CMK (cell line): ENCODE data around the gene CYTH2.
A peak's percentile ranks its signal among the peaks of the same experiment; 100 is the strongest.
"Not testable (repeated sequence)": the region's sequence is repeated elsewhere in the genome, so short reads cannot be mapped to it uniquely, and the experiment has no call there.

ENCODE experiments used
- DNase-seq: peaks from one replicate; pipeline ENCODE4 v3.0.0-alpha.2; 2010; ENCODE audit warnings: low read depth

Gene CYTH2

DNA sequence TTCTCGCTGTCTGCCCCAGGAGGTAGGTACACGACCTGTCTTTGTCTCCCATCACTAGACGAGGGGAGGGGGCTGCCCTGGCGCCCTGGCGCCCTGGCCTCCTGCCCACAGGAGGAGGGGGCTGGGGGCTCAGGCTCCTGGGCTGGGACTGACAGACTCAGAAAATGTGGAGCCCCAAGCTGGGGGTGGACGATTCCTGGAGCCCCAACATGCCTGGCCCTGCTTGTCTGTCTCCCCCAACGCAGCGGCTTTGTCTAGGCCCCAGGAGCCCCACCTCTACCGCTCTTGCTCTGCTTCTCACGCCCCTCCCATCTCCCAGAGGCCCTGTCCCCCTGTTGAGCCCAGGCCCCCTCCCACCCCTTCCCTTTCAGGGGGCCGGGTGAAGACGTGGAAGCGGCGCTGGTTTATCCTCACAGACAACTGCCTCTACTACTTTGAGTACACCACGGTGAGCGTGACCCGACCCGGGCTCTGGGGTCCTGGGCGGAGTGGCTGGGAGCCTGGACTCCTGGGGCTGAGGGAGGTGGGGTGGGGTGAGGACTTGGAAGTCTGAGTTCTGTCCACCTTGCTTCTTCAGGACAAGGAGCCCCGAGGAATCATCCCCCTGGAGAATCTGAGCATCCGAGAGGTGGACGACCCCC is 8.6 kb downstream of the CYTH2 start:
- DNase-seq = no peak

DNA sequence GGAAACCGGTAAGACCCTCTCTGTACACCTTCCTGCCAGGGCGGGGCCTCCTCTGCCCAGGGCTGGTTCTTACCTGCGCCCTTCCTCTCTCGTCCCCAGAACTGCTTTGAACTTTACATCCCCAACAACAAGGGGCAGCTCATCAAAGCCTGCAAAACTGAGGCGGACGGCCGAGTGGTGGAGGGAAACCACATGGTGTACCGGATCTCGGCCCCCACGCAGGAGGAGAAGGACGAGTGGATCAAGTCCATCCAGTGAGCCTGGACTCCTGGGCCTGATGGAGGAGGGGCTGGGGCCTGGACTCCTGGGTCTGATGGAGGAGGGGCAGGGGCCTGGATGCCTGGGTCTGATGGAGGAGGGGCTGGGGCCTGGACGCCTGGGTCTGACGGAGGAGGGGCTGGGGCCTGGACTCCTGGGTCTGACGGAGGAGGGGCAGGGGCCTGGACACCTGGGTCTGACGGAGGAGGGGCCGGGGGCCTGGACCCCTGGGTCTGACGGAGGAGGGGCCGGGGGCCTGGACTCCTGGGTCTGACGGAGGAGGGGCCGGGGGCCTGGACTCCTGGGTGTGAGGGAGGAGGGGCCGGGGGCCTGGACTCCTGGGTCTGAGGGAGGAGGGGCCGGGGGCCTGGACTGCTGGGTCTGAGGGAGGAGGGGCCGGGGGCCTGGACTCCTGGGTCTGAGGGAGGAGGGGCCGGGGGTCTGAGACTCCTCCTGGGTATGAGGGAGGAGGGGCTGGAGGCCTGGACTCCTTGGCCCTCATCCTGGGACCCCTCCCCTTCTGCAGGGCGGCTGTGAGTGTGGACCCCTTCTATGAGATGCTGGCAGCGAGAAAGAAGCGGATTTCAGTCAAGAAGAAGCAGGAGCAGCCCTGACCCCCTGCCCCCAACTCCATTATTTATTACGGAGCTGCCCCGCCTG is 9.4 kb downstream of the CYTH2 start:
- DNase-seq = no peak

DNA sequence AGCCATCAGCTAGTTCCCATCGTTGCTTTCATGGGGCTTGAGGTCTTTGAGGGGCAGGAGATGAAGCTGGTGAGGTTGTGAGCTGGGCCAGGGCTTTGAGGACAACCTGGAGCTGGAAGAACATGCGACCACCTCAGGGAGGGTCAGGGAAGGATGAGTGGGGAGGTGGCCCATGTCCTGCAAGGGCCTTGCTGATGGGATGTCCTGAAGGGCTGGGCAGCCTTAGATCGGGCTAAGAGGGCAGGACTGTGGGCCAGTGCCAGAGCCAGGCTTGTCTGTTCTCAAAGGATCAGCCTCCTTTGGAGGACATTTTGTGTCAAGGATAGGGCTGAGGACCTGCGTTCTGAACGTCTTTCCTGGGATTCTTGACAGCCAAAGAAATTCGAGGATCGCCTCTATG is 10.5 kb downstream of the CYTH2 start:
- no peak for DNase-seq

DNA sequence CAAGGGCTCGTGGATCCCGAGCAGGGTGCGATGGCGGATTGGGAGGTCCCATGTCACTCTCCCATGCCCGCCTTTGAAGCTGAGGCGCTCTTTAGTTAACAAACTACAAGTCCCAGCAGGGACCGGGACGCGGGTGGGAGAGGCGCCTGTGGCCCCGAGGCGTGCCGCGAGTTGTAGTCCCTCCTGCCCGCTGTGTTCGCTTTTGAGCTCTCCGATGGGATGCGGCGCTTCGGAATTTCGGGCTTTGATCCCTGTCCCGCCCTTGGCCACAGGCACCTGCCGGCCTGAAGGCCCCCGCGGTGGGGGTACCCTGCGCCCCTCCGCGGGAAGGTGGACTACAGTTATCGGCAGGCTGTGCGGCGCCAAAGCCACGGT is 11.0 kb downstream of the CYTH2 start:
- DNase-seq = no peak

DNA sequence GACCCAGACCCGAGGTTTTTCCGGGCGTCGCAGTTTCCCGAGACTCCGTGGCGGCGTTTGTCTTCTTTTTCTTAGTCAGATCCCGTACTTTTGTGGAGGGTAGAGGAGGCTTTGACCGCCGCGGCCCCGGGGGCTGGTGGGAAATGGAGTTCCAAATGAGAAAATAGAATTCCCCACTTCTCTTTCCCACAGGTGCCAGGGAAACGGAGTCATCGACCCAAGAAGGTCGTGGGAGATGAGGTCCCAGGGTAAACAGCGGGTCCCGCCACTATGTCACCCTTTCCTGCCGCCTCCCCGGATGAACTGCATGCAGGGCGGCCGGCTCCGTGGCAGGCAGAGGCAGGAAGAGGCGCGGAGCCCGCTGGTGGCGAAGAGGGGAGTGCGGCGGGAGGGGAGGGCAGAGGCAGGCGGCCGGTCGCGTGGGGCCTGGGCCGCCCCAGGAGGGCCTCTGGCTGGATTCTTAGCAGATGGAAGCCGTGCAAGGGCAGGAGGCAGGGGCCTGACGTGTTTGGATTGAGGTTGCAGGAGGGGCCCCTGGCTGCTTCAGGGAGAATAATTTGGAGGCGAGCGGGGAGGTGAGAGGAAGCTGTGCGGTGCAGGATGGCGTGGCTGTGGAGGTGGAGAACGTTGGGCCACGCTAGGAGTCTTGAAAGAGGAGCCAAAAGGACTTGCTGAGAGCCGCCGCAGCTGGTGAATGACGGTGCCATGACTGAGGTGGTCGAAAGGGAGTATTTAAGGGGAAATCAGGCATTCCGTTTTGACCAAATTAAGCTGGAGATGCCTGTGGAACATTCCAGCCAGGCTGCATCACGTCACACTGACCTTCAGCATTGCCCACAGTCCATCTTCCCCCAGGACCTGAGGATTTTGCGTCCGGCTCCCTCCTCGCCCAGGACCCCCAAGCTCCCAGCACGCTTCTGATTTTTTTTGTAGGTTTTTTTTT is 11.7 kb downstream of the CYTH2 start:
- DNase-seq = no peak

DNA sequence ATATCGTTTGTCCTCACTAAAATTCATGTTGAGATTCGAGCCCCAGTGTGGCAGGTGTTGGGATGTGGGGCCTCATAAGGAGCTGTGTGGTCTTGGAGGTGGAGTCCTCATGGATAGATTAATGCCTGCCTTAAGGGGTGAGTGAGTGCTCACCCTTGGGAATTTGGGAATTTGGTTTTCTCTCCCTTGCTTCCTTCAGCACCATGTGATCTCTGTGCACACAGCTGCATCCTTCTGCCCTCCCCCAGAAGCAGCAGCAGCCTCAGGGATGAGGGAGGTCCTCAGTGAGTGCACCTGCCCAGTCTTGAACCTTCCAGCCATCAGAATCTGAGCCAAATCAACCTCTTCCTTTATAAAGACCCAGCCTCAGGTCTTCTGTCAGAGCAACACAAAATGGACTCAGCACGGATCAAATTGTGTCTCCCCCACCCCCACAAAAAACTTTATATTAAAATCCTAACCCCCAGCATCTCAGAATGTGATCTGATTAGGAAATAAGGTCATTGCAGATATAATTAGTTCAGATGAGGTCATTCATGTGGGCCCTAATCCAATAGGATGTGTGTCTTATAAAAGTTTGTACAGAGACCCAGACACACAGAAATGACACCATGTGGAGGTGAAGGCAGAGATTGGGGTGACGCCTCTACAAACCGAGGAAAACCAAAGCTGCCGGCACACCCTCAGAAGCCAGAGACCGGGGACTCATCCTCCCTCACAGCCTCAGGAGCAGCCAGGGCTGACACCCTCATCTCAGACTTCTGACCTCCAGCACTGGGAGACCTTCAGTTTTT is 12.9 kb downstream of the CYTH2 start:
- DNase-seq = no peak

DNA sequence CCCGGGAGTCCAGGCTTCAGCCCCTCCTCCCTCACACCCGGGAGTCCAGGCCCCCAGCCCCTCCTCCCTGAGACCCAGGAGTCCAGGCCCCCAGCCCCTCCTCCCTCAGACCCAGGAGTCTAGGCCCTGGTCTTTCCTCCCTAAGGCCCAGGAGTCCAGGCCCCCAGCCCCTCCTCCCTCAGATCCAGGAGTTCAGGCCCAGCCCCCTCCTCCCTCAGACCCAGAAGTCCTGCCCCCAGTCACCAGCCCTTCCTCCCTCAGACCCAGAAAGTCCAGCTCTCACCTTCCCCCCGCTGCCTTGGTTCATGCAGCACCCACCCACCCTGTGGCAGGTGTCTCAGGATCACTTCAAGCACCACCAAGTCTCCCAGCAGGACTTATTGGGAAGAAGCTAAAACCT is 14.1 kb downstream of the CYTH2 start:
- DNase-seq = no peak

DNA sequence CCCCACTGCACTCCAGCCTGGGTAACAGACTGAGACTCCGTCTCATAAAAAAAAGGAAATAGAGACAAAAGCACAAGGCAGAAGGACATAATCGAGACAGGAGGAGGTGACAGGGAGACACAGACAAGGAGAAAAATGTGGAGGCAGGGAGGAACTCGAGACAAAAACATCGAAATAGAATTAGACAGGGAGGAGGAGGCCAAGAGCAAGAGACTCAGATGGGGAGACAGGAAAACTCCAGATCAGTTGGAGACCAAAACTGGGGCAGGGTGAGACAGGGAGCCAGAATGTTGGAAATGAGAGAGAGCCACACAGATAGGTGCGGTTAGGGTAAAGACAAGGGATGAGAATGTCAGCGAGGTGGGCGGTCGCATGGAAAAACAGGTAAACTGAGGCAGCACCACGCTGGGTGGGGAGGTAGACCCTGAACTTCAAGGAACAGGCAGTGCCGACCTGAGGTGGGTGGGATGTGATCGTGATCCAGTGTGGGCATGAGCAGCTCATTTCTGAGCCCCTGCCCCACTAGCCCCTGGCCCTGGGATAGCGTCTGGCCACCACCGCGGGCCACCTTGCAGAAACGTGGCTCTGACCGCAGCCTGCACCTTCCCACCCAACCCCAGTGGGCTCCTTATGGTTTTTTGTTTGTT is 15.2 kb downstream of the CYTH2 start:
- DNase-seq = no peak

DNA sequence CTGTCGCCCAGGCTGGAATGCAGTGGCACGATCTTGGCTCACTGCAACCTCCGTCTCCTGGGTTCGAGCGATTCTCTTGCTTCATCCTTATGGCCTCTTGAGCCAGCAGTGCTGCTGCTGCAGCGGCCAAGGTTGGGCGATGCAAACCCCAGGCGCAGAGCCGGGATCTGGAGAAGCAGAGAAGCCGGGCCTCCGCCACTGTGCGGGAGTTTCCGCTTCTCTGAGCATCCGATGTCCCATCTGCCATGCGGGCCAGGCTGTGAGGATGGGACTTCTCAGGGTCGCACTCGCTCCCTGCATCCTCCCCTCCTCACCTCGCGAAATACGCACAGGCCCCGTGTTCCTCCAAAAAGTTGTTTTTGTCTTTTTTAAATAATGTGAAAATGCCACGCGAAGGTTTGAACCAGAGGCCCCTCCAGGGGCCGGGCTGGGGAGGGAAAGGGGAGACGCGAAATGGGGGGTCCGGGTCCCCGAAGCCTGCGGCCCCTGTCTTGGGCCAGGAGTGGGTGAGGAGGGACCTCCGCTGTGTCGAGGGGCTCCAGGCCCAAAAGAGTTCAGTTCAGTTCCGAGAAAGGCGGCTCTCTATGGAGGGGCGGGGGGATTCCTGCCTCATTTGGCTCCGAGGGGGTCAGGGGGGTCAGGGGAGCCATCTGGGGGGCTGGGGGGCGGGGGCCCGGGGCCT is 15.9 kb downstream of the CYTH2 start:
- DNase-seq = no peak

DNA sequence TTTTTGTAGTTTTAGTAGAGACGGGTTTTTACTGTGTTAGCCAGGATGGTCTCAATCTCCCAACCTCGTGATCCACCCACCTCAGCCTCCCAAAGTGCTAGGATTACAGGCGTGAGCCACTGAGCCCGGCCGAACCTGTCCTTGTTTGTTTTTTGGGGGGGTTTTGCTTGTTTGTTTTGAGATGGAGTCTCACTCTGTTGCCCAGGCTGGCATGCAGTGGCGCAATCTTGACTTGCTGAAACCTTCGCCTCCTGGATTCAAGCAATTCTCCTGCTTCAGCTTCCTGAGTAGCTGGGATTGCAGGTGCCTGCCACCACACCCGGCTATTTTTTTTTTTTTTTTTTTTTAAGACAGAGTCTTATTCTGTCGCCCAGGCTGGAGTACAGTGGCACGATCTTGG is 17.5 kb downstream of the CYTH2 start:
- DNase-seq = not testable (repeated sequence)

DNA sequence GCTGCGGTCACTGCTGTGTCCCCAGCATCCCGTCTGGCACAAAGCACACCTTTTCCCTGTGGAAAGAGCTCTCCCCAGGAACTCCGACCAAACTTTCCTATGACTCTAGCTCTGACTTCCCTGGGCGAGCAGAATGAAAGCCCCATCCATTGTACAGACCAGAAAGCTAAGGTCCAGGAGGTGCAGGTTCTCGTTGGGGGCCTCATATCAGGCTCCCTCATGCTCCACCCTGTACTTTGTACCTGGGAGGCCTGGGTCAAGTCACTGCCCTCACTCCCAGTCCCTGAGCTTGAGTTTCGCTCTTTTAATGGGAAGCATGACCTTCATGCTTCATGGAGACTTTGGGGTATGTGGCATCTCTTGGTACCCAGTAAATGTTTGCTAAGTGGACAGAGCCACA is 18.4 kb downstream of the CYTH2 start:
- DNase-seq = no peak

DNA sequence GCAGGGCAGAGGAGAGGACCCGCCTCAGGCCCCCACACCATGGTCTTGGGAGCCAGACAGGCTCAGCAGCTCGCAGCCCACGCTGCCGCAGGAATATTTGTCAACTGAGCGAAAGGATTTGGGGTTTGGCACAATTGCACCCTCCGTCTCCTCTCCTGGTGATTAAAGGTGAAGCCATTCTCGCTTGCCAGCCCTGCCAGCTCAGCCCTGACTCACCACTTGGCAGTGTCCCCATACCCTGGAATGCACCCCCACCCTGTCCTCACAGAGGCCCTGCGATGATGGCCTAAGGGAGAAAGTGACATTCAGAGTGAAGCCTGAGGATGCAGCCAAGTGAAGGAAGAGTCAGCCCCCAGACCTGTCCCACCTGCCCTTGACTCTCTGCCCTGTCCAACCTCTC is 18.8 kb downstream of the CYTH2 start:
- DNase-seq = no peak

DNA sequence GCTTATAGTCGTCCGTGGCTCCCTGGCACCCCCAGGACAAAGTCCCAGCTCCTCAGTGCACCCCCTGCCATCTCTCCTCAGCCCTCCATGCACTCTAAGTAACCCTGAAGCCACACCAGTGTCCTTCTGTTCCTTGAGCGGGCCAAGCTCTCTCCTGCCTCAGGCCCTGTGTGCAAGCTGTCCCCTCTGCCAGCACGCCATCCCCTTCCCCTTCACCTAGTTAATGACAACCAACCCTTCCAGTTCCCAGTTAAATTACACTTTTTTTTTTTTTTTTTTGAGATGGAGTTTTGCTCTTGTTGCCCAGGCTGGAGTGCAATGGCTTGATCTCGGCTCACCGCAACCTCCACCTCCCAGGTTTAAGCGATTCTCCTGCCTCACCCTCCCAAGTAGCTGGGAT is 19.3 kb downstream of the CYTH2 start:
- not testable (repeated sequence) for DNase-seq

DNA sequence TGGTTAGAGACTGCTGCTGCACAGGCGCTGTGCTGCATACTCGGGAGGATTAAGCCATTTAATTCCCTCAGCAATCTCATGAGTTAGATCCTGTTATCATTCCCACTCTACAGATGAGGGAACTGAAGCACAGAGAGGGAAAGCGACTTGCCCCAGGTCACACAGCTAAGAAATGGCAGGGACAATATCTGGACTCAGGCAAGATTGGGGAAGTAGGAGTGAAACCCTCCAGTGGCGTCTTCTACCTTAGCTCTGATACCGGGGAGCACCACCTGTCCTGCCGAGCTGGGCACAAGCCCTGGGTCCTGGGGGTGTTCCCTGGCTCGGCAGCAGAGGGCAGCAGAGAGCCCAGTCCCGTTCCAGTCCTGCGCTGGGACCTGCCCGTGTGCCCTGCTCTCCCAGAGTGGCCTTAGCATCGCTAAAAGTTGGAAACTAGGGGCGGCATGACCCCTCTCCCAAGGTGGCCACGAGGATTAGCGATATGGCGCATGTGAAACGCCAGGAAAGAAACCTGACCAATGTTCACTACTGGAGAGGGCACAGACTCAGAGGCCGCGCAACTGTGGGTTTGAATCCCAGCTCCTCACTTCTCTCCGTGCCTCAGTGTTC is 20.5 kb downstream of the CYTH2 start:
- peak; percentile 49 for DNase-seq

DNA sequence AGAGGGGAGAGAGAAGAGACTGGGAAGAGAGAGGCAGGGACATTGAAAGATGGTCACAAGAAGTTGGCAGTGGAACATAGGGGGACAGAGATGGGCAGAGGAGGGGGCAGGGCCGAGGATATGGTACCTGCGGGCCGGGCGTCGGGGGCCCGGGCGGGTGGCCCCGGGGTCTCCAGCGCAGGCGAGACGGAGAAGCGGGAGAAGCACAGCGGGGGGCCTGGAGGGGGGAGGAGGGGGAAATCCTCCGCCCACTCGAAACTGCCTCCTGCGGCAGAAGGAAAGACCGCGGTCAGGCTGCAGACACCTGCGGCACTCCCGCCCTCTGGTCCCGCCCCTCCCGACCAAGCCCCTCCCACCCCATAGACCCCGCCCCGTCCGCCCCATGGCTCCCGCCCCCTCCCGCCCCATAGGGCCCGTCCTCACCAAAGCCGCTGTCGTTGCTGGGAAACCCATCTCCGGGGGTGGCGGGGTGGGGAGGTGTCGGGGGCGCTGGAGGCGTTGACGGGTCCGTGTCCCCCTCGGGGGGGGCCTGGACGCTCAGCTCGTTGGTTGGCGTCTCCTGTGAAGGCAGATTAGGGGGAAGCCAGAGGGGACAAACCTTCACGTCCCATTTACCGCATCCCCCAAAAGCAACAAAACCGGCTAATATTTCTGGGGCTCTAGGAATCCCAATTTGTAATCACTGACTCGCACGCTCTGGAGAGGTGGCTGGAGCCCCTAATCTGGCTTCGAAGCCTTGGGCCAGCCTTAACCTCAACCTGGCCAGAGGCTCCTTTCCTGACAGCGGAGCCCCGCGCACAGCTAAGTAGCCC is 22.0 kb downstream of the CYTH2 start:
- DNase-seq = peak; percentile 45

DNA sequence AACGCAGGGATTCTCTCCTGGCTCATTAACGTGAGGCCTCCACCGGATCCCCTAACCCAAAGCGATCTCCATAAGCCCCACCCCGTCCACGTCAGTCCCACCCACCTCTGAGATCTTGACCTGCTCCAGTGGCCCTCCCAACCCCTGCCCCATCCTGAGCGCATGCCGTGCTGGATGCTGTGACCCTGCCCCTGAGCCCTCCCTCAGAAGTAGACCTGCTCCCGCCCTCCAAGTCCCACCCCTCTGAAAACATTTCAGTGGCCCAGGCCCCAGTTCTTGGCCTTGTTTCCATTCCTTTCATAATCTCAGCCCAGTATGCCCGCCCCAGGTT is 22.6 kb downstream of the CYTH2 start:
- no peak for DNase-seq

DNA sequence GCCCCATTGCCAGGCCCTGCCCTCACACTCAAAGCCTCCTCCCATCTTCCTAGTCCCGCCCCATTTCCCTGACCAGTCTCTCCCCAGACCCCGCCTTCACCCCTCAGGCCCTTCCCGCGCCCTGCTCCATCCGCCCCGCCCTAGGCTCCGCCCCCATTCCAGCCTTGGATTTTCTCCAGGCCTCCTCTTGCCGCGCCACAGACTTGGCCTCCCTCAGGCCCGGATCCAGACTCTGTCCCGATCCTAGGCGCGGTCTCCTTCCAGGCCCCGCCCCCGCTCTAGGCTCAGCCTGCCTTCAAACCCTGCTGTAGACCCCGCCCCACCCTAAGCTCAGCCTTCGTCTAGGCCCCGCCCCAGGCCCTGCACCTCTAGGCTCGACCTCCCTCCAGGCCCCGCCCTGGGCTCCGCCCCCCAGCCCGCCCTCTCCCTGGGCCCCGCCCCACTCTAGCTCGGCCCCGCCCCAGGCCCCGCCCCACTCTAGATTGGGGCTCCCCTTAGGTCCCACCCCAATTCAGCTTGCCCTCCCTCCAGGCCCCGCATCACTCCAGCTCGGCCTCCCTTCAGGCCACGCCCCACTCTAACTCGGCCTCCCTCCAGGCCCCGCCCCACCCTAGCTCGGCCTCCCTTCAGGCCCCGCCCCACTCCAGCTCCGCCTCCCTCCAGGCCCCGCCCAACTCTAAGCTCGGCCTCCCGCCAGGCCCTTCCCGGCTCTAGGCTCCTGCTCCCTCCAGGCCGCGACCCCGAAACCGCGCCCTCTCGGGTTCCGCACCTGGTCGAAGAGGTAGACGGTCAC is 24.0 kb downstream of the CYTH2 start:
- peak; percentile 99 for DNase-seq

DNA sequence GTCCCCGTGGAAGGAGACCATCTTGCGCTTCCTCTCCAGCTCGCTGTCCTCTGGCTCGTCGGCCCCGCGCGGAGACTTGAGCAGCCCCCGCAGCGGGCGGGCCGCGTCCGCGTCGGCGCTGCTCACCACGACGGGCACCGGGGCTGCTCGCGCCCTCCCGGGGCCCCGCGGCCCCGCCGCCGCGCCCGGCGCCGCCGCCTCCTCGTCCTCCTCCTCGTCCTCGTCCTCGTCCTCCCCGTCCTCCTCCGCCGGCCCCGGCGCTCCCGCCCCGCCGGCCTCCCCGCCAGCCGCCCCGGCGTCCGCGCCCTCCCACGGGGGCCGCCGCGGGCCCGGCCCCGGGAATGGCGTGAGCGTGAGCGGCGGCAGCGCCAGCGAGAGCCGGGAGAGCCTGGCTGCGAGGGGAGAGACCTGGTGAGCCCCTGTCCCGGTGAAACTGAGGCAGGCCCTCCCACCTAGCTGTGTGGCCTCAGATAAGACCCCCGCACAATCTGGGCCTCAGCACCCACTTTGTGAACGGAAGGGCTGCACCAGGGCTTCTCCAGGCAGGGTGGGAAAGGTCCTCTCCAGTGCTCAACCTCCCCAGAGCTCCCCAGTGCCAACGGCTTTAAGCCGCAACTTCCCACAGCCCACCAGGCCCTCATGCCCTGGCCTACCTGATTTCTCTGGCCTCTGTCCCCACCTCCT is 24.7 kb downstream of the CYTH2 start:
- DNase-seq = no peak
